Lower lobe of right lung (tissue), 2 donors: ENCODE measurements around the gene IGFBP4. TPM values are rescaled to one million over a fixed set of nuclear protein-coding genes. Genes with fewer than 3 reads are reported as not detected.

ENCODE experiments used
- ATAC-seq, 2 donors: fragments of 200-7000 bp; cut with Tn5 transposase; one replicate each; pipeline ENCODE4 v1.9.1; 2020 to 2022; ENCODE audit warnings: mild to moderate bottlenecking in 2 of 2, moderate library complexity in 2 of 2
- DNase-seq: peaks from one replicate; pipeline ENCODE4 v3.0.0-alpha.2; 2020
- H3K27ac ChIP-seq: fragments of 200-600 bp; one replicate; pipeline ENCODE4 v1.8.0; 2022
- H3K27me3 ChIP-seq: fragments of 200-600 bp; one replicate; pipeline ENCODE4 v1.8.0; 2022; ENCODE audit warnings: low read depth
- H3K36me3 ChIP-seq: fragments of 200-600 bp; one replicate; pipeline ENCODE4 v1.8.0; 2022; ENCODE audit warnings: mild to moderate bottlenecking
- H3K4me1 ChIP-seq: fragments of 200-600 bp; one replicate; pipeline ENCODE4 v1.8.0; 2022
- H3K4me3 ChIP-seq: fragments of 200-600 bp; one replicate; pipeline ENCODE4 v1.8.0; 2022; ENCODE audit warnings: mild to moderate bottlenecking
- H3K9me3 ChIP-seq: fragments of 200-600 bp; one replicate; pipeline ENCODE4 v1.8.0; 2022
- CTCF ChIP-seq: fragments of 200-600 bp; IDR thresholded peaks from one replicate; pipeline ENCODE4 v1.8.0; 2022; ENCODE audit warnings: antibody characterized with exemption, mild to moderate bottlenecking
- intact Hi-C: fragments of 100-400 bp; cut with DNase I; formaldehyde crosslinking; loops from one replicate; pipeline ENCODE4 v1.11.0; 2022
- total RNA-seq: library from RNA; stranded (reverse); fragmentation: NEBNext Ultra II Directional; extraction: Animal tissue kit (Norgen Biotek cat#: 25700); gene quantifications from one replicate; pipeline ENCODE4 v1.2.1, GENCODE V29; 2021
- donor health status: DM: no; HTN: yes; CAD: no; lungs with severe emphysema.

Gene IGFBP4
- total RNA-seq, 1 donor from 2014 or later = 371 TPM

- peaks cover 29% of the 10 kb centered on the region for H3K4me1 ChIP-seq
- DNase-seq (no peak), ATAC-seq (no peak)
- H3K9me3 ChIP-seq = no peaks in the 10 kb centered on the region
- no peak overlapping the region for H3K4me3 ChIP-seq
- TF ChIP-seq CTCF = no peak
- H3K27me3 ChIP-seq = no peaks in the 10 kb centered on the region
- H3K36me3 ChIP-seq = no peaks in the 10 kb centered on the region
- intact Hi-C loops = no loop called here
- H3K27ac ChIP-seq = no peak overlapping the region
Measured at GRCh38 chr17:40502716-40503115, 59.5 kb downstream of the IGFBP4 start.

GRCh38 chr17:40503154-40503553, 59.9 kb downstream of the IGFBP4 start:
- intact Hi-C loops = no loop called here
- Histone ChIP-seq H3K36me3 (no peaks in the 10 kb centered on the region), H3K27ac (no peak overlapping the region), H3K9me3 (no peaks in the 10 kb centered on the region), H3K4me3 (no peak overlapping the region), H3K27me3 (no peaks in the 10 kb centered on the region), H3K4me1 (peaks cover 26% of the 10 kb centered on the region)
- ATAC-seq (no peak), DNase-seq (no peak)
- TF ChIP-seq CTCF = no peak

- no peak for TF ChIP-seq CTCF
- Histone ChIP-seq H3K27me3 (no peaks in the 10 kb centered on the region), H3K4me3 (no peak overlapping the region), H3K4me1 (no peaks in the 10 kb centered on the region), H3K9me3 (no peaks in the 10 kb centered on the region), H3K27ac (no peak overlapping the region), H3K36me3 (no peaks in the 10 kb centered on the region)
- intact Hi-C loops = no loop called here
- ATAC-seq (no peak), DNase-seq (no peak)
Measured at GRCh38 chr17:40506786-40507185, 63.5 kb downstream of the IGFBP4 start.

Other genes starting within 250 kb of the IGFBP4 start
- gene WIPF2, start 224.1 kb upstream of the IGFBP4 start, total RNA-seq = 42.4 TPM
- 2.3 TPM for gene CDC6, start 155.6 kb upstream of the IGFBP4 start, total RNA-seq
- 82.6 TPM for gene RARA, start 134.3 kb upstream of the IGFBP4 start, total RNA-seq
- 3.1 TPM for gene GJD3, start 78.7 kb upstream of the IGFBP4 start, total RNA-seq
- gene TOP2A, start 25.6 kb upstream of the IGFBP4 start, total RNA-seq = 6.7 TPM
- gene TNS4, start 58.2 kb downstream of the IGFBP4 start, total RNA-seq = 0.68 TPM
- gene CCR7, start 122.0 kb downstream of the IGFBP4 start, total RNA-seq = 2.2 TPM
- 83.6 TPM for gene SMARCE1, start 204.4 kb downstream of the IGFBP4 start, total RNA-seq
- 1.3 TPM for gene KRT222, start 221.7 kb downstream of the IGFBP4 start, total RNA-seq